Vagina (tissue), 2 donors: ENCODE data around the gene HIPK2.

ENCODE experiments used
- POLR2A ChIP-seq, 2 donors: fragments of 450-650 bp; IDR thresholded peaks; one replicate each; pipeline ENCODE4 v1.6.1; 2017; ENCODE audit warnings: antibody characterized with exemption in 2 of 2, mild to moderate bottlenecking in 2 of 2, moderate library complexity in 2 of 2
- POLR2AphosphoS5 ChIP-seq, 2 donors: sonication (generic); formaldehyde crosslinking; IDR thresholded peaks; one replicate each; pipeline ENCODE4 v1.9.0; 2017; ENCODE audit warnings: antibody characterized with exemption in 2 of 2, mild to moderate bottlenecking in 2 of 2, low read depth in 1 of 2; ENCODE audit not compliant: insufficient read depth in 1 of 2
- TF ChIP-seq, protein P1 (sequence below), 3 experiments: fragments of 450-650 bp in 2 of 3; fragments of 200-600 bp in 1 of 3; sonication (generic) in 1 of 3; IDR thresholded peaks; one replicate each; pipeline ENCODE4 v1.5.1; 2017 to 2019; ENCODE audit warnings: antibody characterized with exemption in 3 of 3, mild to moderate bottlenecking in 2 of 3, moderate library complexity in 2 of 3

GRCh38 chr7:139634087-139634486 lies 143.7 kb downstream of the HIPK2 start:
- TF ChIP-seq, protein P1, sequence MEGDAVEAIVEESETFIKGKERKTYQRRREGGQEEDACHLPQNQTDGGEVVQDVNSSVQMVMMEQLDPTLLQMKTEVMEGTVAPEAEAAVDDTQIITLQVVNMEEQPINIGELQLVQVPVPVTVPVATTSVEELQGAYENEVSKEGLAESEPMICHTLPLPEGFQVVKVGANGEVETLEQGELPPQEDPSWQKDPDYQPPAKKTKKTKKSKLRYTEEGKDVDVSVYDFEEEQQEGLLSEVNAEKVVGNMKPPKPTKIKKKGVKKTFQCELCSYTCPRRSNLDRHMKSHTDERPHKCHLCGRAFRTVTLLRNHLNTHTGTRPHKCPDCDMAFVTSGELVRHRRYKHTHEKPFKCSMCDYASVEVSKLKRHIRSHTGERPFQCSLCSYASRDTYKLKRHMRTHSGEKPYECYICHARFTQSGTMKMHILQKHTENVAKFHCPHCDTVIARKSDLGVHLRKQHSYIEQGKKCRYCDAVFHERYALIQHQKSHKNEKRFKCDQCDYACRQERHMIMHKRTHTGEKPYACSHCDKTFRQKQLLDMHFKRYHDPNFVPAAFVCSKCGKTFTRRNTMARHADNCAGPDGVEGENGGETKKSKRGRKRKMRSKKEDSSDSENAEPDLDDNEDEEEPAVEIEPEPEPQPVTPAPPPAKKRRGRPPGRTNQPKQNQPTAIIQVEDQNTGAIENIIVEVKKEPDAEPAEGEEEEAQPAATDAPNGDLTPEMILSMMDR (IDR thresholded peaks at IDR 0.05): no peak
- no peak for TF ChIP-seq POLR2A (IDR thresholded peaks at IDR 0.05)
- no peak for TF ChIP-seq POLR2AphosphoS5 (IDR thresholded peaks at IDR 0.05; ENCODE audit: insufficient read depth in 1 of 2, low read depth in 1 of 2)
